Measurements from ENCODE around the gene CCL5. TPM values are rescaled to one million over a fixed set of nuclear protein-coding genes. Genes with fewer than 3 reads are reported as not detected.

CCL5 gene
- total RNA-seq, 2 experiments from 2014 or later: 35.6 to 40.1 TPM

DNA sequence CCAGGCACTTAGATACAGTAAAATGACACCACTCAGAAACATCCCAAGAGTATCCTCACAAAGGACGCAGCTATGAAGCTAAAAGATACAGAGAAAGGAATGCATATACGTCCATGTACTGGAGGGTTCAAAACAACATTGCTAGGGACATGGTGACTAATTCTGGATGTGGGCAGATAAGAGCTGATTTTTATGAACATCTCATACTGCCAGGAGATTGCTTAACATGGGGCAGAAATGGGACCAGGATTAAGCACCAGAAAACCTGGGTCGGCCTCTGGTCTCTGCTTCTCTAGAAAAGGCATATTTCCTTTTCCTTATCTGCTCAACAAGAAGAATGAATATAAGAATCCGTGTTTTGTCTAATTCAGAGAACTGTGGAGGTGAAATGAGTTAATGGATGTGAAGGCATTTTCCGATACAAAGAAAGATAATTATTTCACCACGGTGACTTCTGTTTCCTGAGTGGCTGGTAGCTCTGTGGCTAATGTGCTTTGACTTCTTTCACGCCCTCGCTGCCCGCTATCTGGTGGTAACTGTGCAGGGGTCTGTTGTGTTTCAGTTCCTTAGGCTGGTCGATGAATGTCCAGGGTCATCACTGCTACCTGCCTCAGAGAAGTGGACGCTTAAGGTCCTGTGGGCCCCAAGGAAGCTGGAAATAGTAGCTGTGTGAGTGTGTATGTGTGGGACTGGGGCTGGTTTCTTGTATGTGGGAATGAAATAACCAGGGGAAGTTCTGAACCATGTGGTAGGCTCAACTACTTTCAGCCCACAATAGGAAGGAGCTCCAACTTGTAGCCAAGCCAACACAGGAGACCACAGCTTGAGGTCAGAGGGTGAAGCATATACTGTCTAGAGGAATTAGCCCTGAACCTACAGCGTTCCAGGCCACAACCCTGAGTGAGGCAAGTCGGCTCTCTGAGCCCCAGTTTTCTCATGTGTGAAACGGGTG lies 15.8 kb upstream of the CCL5 start:
- Histone ChIP-seq H3K27me3 (ENCODE audit: control insufficient read depth in 1 of 2, insufficient read depth in 2 of 2, low read length in 2 of 2) (no peaks in the 10 kb centered on the region), H3K4me1 (ENCODE audit: insufficient read depth, low read length) (peaks cover 82% of the 10 kb centered on the region), H3K4me3 (ENCODE audit: low read length) (no peak overlapping the region), H3K36me3 (ENCODE audit: insufficient read depth, low read length) (no peaks in the 10 kb centered on the region), H3K9me3 (ENCODE audit: control insufficient read depth in 1 of 2, insufficient read depth in 1 of 2, low read length in 2 of 2) (no peaks in the 10 kb centered on the region), H3K27ac (ENCODE audit: low read depth in 1 of 2, low read length in 2 of 2) (peak overlapping the region in 1 of 2 donors; percentile 48)
- DNase-seq (peak in 6 of 14 experiments; percentile 10 to 79 (median 54)), ATAC-seq (ENCODE audit: poor library complexity) (peak; percentile 63)
- intact Hi-C loops (cut with DNase I, micrococcal nuclease): no loop called here
- no peaks in the 10 kb centered on the region for H3K9me3 Mint-ChIP-seq
- H3K27ac Mint-ChIP-seq: peak overlapping the region; percentile 65
- POLR2A ChIA-PET: no interaction called here
- no peak for TF ChIP-seq CTCF (IDR thresholded peaks at IDR 0.05)
- CTCF ChIA-PET: no interaction called here
- no peak overlapping the region for H3K4me3 Mint-ChIP-seq
- H3K36me3 Mint-ChIP-seq (ENCODE audit: low read depth): no peaks in the 10 kb centered on the region
- H3K27me3 Mint-ChIP-seq: peaks cover 5% of the 10 kb centered on the region
- H3K4me1 Mint-ChIP-seq (ENCODE audit: low read depth): peaks cover 34% of the 10 kb centered on the region

DNA sequence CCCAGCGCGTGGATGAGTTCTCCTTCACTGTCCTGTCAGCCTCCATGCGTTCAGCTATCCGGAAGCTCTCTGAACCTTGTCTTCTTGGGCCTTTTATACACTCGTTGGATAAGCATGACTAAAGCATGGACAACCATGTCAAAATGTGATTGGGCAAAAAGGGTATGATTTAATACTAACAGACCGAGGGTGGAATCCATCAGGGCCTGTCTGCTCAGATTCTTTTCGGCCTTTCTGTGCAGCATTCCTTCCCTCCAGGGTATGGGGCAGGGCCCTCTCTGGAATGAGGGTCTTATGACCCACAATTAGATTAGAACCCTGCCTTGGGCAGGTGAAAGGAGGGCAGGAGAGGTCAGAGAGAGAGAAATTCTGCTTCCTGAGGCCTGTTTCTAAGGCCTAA lies 14.0 kb upstream of the CCL5 start:
- peaks cover 5% of the 10 kb centered on the region for H3K27me3 Mint-ChIP-seq
- Histone ChIP-seq H3K27me3 (ENCODE audit: control insufficient read depth in 1 of 2, insufficient read depth in 2 of 2, low read length in 2 of 2) (no peaks in the 10 kb centered on the region), H3K4me3 (ENCODE audit: low read length) (no peak overlapping the region), H3K27ac (ENCODE audit: low read depth in 1 of 2, low read length in 2 of 2) (no peak overlapping the region), H3K36me3 (ENCODE audit: insufficient read depth, low read length) (no peaks in the 10 kb centered on the region), H3K9me3 (ENCODE audit: control insufficient read depth in 1 of 2, insufficient read depth in 1 of 2, low read length in 2 of 2) (no peaks in the 10 kb centered on the region), H3K4me1 (ENCODE audit: insufficient read depth, low read length) (peaks cover 84% of the 10 kb centered on the region)
- no peak overlapping the region for H3K27ac Mint-ChIP-seq
- ChIA-PET POLR2A (no interaction called here), CTCF (no interaction called here)
- DNase-seq (no peak), ATAC-seq (ENCODE audit: poor library complexity) (no peak)
- H3K36me3 Mint-ChIP-seq (ENCODE audit: low read depth): no peaks in the 10 kb centered on the region
- peaks cover 29% of the 10 kb centered on the region for H3K4me1 Mint-ChIP-seq (ENCODE audit: low read depth)
- H3K9me3 Mint-ChIP-seq: no peaks in the 10 kb centered on the region
- H3K4me3 Mint-ChIP-seq: no peak overlapping the region
- intact Hi-C loops (cut with DNase I, micrococcal nuclease): no loop called here
- TF ChIP-seq CTCF (IDR thresholded peaks at IDR 0.05): no peak

- Histone ChIP-seq H3K36me3 (ENCODE audit: insufficient read depth, low read length) (no peaks in the 10 kb centered on the region), H3K27ac (ENCODE audit: low read depth in 1 of 2, low read length in 2 of 2) (no peak overlapping the region), H3K4me3 (ENCODE audit: low read length) (no peak overlapping the region), H3K27me3 (ENCODE audit: control insufficient read depth in 1 of 2, insufficient read depth in 2 of 2, low read length in 2 of 2) (no peaks in the 10 kb centered on the region), H3K9me3 (ENCODE audit: control insufficient read depth in 1 of 2, insufficient read depth in 1 of 2, low read length in 2 of 2) (no peaks in the 10 kb centered on the region), H3K4me1 (ENCODE audit: insufficient read depth, low read length) (peaks cover 84% of the 10 kb centered on the region)
- intact Hi-C loops (cut with DNase I, micrococcal nuclease): no loop called here
- Mint-ChIP-seq H3K9me3 (no peaks in the 10 kb centered on the region), H3K27me3 (peaks cover 5% of the 10 kb centered on the region), H3K27ac (no peak overlapping the region), H3K4me1 (ENCODE audit: low read depth) (peaks cover 29% of the 10 kb centered on the region), H3K36me3 (ENCODE audit: low read depth) (no peaks in the 10 kb centered on the region), H3K4me3 (no peak overlapping the region)
- ATAC-seq (ENCODE audit: poor library complexity) (no peak), DNase-seq (no peak)
- POLR2A ChIA-PET: no interaction called here
- TF ChIP-seq CTCF (IDR thresholded peaks at IDR 0.05): no peak
- CTCF ChIA-PET: no interaction called here
Measured at GRCh38 chr17:35893751-35894150, 13.6 kb upstream of the CCL5 start.
